SKM-1 (cell line): ENCODE measurements around the gene SV2A.
A peak's percentile ranks its signal among the peaks of the same experiment; 100 is the strongest.
"Not testable (repeated sequence)": the region's sequence is repeated elsewhere in the genome, so short reads cannot be mapped to it uniquely, and the experiment has no call there.

ENCODE experiments used
- DNase-seq: peaks from one replicate; lab custom pipeline; 2025; ENCODE audit not compliant: unreplicated experiment; lab: John Stamatoyannopoulos, UW

The SV2A gene, protein sequence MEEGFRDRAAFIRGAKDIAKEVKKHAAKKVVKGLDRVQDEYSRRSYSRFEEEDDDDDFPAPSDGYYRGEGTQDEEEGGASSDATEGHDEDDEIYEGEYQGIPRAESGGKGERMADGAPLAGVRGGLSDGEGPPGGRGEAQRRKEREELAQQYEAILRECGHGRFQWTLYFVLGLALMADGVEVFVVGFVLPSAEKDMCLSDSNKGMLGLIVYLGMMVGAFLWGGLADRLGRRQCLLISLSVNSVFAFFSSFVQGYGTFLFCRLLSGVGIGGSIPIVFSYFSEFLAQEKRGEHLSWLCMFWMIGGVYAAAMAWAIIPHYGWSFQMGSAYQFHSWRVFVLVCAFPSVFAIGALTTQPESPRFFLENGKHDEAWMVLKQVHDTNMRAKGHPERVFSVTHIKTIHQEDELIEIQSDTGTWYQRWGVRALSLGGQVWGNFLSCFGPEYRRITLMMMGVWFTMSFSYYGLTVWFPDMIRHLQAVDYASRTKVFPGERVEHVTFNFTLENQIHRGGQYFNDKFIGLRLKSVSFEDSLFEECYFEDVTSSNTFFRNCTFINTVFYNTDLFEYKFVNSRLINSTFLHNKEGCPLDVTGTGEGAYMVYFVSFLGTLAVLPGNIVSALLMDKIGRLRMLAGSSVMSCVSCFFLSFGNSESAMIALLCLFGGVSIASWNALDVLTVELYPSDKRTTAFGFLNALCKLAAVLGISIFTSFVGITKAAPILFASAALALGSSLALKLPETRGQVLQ

GRCh38 chr1:149917571-149918144 lies at the start of gene SV2A:
TSS of gene SV2A (minus strand) at chr1:149917844. CDS start at chr1:149913840, 4,004 bp downstream.
- peak; percentile 38 for DNase-seq

DNA sequence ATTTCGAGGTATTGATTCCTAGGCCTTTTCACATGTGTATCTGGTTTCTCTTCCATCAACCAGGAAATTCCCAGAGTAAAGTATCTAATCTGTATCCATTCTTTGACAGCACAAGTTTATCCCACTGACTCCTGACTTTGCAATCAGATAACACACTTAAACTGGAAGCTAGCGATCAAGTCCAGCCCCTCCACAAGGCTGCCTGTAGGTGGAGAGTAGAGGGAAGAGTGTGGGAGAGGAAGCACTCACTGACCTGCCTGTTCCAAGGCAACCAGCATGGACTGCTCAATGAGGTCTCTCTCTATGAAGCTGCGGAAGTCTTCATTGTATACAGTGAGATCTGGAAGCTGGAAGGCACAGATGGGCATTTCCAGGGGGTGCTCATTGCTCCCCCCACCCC lies 49.4 kb upstream of the SV2A start:
- DNase-seq: no peak

- no peak for DNase-seq
Observed at GRCh38 chr1:149966405-149966804, 48.8 kb upstream of the SV2A start.

DNA sequence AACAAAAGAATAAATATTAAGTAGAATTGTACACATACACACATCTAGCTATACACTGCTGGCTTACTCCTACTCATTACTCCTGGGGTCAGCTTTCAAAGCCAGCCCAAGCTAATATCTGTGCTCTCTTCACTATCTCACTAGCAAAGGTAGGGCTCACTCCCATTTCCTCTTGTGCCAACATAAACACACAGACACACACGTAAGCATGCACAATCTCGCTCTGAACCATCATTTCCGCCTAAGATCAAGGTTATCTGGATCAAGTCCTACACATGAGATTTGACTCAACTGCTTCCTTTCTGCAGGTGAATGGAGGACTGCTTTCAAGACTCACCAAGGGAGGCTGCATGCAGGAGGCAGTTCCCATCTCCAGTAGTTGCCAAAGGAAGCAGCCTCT lies 47.8 kb upstream of the SV2A start:
- no peak for DNase-seq

- DNase-seq: no peak
Observed at GRCh38 chr1:149963358-149963757, 45.7 kb upstream of the SV2A start.

GRCh38 chr1:149962736-149963135 lies 45.1 kb upstream of the SV2A start:
- DNase-seq: no peak

GRCh38 chr1:149962039-149962647 lies 44.5 kb upstream of the SV2A start:
- DNase-seq: peak; percentile 94

- DNase-seq: not testable (repeated sequence)
Observed at GRCh38 chr1:149957548-149957947, 39.9 kb upstream of the SV2A start.

DNA sequence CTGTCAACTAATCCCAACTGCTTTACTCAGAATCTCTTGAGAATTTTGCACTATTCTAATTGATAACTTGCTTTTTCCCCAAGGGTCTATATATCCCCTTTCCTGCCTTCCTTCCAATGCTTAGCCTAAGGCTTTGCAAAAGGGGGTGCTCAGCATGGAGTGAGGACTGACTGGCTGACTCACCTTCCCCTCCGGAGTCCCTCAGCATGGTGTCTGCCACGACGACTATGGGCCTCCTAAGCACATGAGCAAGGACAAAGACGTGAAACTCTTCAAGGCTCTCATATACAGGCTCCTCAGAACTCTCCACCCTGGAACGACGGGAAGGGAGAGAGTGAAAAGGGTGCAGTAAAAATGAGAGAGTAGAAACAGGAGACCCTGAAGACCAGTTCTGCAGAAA lies 32.3 kb upstream of the SV2A start:
- no peak for DNase-seq

DNA sequence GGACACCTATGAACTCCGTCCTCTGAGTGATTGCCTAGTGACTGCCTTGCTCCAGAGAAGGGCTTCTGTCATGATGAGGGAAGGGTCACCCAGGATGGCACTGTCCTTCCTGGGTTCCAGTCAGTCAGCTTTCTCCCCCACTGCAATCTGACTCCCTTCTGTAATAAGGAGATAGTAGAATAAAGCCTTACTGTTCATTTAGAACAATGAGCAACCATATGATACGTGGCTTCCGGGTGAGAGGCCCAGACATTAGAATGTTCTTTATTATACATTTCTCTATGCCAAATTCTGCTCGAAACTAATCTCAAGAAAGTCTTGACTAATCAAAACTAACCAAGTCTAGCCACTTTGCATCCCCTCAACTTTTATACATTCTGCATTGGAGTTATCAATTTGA lies 27.6 kb upstream of the SV2A start:
- no peak for DNase-seq

DNA sequence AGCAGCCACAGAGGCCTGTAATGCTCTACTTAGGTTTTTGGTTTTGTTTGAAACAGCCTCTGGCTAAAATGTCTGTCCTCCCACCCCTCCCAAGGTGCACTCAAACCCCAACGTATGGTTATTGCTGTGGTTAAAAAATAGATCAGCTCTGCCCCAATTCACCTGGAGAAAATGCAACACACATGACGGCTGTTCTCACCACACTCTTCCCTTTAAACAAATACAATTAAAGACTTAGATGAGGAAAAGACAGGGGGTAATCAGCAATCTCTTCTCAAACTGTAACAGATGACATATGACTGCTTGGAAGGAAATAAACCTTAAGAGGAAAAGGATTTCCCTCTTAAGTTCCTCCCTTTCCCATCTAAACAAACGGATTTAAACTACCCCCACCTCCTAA lies 25.2 kb upstream of the SV2A start:
- DNase-seq: no peak

GRCh38 chr1:149942207-149942606 lies 24.6 kb upstream of the SV2A start:
- no peak for DNase-seq

GRCh38 chr1:149940427-149940826 lies 22.8 kb upstream of the SV2A start:
- no peak for DNase-seq

GRCh38 chr1:149938668-149939003 lies 21.0 kb upstream of the SV2A start:
- not testable (repeated sequence) for DNase-seq

DNA sequence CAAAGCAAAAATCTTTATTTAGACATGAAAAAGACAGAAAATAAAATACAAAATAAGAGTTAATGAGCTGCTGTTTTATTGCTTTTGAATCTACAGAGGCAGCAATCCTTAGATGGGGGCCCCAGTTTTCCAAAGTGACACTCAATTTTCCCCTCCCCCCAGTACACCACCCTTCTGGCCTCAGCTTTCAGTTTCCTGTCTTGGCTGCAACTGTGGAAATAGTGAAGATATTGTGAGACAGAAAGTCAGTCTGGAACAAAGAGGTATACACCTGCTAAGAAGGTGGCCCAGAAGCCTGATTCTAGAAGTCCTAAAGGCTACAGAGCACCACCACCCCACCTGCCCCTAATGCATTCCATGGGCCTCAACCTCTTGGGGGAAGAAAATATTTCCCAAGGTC lies 20.1 kb upstream of the SV2A start:
- no peak for DNase-seq

GRCh38 chr1:149936992-149937705 lies 19.5 kb upstream of the SV2A start:
- DNase-seq: no peak

GRCh38 chr1:149936170-149936991 lies 18.7 kb upstream of the SV2A start, which contains the start of gene MTMR11:
TSS of gene MTMR11 (minus strand) at chr1:149936879. CDS start at chr1:149936647, 232 bp downstream.
- no peak for DNase-seq

GRCh38 chr1:149934356-149934755 lies 16.7 kb upstream of the SV2A start:
- DNase-seq: no peak

DNA sequence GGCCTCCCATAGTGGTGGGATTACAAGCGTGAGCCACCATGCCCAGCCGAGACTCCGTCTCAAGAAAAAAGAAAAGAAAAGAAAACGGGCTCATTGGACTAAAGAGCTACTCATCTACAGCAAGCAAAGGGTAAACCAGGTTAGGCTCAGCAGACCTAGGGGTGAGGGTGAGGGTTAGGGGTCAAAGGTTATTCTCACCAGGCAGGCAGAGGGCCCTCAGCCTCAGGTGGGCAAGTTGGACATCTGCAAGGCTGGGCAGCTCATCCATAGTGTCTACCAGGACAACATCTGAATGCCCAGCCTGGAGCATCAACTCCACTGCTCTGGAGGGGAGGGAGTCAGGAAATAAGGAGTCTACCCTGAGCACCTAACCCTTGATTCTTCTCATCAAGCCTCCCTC lies 15.6 kb upstream of the SV2A start:
- DNase-seq: no peak

DNA sequence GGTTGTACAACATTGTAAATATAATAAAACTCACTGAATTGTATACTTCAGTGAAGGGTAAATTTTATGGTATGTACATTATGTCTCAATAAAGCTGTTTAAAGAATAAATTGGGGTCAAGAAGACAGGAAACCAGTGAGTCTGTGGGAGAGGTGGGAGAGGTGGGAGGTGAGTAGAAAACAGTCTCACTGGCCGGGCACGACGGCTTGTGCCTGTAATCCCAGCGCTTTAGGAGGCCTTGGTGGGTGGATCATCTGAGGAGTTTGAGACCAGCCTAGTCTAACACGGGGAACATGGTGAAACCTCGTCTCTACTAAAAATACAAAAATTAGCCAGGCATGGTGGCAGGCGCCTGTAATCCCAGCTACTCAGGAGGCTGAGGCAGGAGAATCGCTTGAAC lies 14.8 kb upstream of the SV2A start:
- DNase-seq: no peak
